GM18870 (cell line): ENCODE results near the gene KLHDC3.

ENCODE experiments used
- ATAC-seq: cut with Tn5 transposase; IDR thresholded peaks from one replicate; pipeline ENCODE4 v1.9.1; 2021; ENCODE audit warnings: moderate library complexity; ENCODE audit not compliant: unreplicated experiment

The KLHDC3 gene, protein sequence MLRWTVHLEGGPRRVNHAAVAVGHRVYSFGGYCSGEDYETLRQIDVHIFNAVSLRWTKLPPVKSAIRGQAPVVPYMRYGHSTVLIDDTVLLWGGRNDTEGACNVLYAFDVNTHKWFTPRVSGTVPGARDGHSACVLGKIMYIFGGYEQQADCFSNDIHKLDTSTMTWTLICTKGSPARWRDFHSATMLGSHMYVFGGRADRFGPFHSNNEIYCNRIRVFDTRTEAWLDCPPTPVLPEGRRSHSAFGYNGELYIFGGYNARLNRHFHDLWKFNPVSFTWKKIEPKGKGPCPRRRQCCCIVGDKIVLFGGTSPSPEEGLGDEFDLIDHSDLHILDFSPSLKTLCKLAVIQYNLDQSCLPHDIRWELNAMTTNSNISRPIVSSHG

DNA sequence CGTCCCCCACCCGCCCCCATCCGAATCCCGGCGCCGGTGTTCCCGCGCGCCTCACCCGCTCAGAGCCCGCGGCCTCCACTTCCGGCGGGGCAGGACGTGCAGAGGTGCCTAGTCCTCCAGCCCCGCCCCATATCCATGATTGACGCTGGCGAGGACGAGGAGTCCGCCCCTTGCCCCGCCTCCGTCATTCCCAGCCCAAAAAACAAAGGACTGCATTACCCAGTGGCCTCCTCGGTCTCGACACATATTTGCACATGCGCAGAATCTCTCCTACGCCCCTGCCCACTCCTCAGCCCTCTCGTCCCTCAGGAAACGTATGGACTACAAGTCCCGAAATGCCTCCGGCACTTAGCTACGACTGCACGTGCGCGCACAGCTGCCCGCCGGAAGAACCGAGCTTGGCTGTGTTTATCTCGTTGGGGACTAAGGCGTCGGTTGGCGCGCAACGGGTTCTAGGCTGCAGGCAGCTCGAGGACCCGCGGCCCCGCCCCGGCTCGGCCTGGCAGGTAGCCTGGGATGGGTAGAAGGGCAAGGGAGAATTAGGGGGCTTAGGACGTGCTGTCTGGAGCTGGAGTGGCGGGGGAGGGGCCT, at the start of gene KLHDC3, which contains the start of gene MEA1:
TSS of gene KLHDC3 (plus strand) at position 407 of the 591 bp plus-strand sequence. CDS start 2,944 bp downstream, outside the sequence.
TSS of gene MEA1 (minus strand) at position 104 of the 591 bp plus-strand sequence. CDS start 133 bp downstream, outside the sequence.
- peak; percentile 95 for ATAC-seq

DNA sequence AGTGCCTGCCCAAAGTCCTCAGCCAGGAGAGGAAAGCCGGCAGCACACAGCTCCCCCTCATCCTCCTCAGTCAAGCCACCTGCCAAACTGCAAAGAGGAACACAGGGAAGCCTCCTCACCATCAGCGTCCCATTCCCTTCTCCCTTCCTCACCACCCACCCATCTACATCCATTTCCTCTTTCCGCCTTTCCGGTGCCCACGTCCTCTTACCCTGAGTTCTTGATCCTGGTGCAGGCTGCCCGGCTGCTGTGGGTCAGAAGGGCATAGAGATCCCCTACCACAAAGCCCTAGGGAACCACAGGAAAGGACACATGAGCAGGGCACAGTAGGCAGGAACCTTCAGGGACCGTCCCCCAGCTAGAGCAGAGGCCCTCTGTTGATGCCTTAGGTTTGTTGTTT, 47.5 kb upstream of the KLHDC3 start:
- no peak for ATAC-seq

DNA sequence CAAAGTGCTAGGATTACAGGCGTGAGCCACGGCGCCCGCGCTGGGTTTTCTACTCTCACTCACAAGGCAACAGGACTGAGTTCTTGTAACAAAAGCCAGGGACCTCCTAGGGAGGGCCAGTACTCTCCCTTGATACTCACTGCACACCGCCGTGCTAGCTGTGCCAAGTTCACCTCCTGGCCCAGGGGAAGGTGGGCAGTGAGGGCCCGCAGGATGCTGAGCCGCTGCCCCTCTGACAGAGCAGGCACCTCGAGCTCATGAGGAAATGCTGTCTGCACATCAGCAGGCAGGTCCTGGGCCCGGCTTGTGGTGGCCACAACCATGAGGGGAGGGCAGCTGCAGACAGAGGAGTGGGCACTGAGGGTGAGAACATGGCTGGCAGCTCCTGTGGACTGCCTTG, 46.8 kb upstream of the KLHDC3 start:
- ATAC-seq, result no peak

DNA sequence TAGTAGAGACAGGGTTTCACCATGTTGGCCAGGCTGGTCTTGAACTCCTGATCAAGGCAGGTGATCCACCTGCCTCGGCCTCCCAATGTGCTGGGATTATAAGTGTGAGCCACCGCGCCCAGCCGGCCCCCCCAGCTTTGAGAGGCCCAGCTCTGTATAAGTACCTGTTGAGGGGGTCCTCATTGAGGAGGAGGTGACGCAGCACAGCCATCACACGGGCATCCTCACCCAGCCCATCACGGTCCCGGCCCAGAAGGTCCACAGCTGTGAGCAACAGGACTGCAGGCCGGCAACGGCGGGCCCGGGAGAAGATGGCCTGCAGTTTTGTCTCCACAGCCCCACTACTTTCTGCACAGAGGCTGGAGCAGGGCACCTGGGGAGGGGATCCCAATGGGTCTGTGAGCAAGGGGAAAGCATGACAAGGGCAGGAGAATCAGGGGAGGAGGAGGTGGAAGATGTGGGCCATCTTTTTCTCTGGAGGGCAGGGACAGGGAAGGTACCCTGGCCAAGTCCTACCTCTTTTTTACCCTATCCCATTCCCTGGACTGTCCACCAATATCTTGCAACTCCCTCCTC, 45.8 kb upstream of the KLHDC3 start:
- no peak for ATAC-seq

DNA sequence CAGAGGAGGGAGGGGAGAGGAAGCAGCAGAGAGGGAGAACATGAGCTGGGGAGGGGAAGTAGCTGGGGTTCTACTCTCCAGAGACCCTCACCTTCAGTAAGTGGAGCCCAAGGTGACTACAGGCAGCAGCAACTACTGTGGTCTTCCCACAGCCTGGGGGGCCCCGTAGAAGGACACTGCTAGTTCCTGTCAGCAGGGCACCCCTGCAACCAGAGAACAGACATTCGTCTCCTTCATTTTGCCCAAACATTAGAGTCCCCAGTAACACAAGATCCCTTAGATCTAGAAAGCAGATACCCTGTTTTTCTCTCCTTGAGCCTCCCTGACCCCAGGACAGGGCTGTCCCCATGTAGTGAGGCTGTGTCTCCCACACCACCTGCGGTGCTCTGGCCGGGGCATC, 45.3 kb upstream of the KLHDC3 start:
- no peak for ATAC-seq

DNA sequence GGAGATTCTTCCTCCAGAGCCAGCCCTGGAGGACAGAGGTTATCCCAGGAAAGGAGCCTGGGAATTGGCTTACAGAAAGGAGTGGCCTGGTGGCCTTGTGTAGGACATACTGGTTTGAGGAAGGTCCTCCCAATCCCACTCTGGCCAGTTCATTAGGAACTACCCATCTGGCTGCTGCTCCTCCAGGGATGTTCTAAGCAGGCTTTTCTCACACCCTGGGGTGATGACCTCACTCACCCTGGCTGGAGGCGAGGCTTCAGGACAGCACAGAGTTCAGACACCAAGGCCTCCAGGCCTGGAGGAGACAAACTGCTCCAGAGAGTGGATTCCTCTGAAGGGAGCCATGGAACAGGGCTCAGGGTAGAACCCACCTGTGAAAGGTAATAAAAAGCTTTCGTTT, 44.6 kb upstream of the KLHDC3 start:
- ATAC-seq, result no peak

DNA sequence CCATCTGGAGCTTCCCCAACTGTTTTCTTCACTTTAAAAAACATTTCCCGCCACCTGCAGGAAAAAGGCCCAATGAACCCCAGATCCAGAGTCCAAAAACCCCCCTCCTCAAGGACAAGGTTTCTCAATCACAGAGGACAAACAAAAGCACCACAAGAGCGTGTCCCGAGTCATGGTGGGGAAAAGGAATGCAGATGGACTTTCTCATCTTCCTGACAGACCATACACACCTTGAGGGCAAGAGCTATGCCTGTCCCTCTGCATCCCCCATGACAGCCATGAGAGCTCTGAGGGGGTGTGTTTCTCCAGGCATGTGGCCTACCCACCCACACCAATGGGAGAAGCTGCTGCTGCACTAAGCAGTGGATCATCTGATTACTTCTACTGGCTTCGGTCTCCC, 44.1 kb upstream of the KLHDC3 start:
- no peak for ATAC-seq

DNA sequence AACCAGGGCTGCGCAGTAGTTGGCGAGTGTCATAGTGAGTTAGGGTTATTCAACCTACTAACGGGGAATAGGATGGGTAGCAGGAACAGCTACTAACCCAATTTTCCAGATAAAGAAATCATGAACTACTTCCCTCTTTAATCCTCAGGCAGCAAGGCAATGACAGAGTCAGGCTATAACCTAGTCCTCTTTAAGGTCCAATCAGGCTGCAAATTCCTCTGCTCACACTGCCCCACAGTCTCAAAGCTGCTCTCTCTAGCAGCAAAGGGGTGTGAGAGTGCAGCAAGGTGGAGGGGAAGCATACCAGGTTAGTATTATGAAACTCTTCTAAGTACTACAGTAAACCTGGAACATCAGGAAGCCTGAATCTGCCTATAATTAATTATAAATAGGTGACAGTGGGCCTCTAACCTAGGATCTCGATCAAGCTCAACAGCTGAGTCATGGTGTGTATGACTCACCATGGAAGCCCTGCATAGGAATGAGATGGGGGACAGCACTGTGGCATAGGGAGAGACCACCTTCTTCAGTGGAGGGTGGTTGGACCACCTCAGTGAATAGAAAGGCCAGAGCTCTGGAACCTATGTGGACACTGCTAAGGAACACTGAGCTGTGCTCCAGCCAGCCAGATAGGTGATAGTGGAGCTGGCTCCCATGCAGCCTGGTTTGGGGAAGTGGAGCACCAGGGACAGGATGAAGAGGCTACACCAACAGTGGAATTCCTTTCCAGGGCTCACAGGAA, 43.0 kb upstream of the KLHDC3 start:
- no peak for ATAC-seq

DNA sequence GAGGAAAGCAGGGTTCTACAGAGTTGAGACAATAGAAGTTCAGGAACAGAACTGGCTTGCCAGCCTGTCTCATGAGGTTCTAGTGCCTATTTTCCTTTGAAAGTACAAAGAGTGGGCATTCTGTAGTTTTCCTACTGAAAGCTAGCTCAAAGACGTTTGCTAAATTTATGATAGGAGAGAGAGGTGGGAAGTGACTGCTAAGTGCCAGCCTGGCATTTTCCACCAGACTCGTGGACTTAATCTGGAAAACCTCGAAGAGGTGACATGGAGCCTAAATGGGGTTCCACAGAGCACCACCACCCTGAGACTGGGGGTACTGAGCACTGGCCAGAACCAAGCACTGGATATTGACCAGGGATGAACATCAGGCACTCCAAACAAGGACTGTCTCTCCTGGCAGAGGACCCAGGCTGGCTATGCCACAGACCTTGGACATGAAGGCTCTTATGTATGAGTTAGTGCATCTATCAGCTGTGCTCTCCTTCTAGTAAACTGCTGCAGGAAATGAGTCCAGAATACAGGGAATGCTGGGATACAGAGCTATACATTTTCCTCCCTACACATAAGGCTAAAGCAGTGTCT, 42.2 kb upstream of the KLHDC3 start:
- ATAC-seq, result no peak

DNA sequence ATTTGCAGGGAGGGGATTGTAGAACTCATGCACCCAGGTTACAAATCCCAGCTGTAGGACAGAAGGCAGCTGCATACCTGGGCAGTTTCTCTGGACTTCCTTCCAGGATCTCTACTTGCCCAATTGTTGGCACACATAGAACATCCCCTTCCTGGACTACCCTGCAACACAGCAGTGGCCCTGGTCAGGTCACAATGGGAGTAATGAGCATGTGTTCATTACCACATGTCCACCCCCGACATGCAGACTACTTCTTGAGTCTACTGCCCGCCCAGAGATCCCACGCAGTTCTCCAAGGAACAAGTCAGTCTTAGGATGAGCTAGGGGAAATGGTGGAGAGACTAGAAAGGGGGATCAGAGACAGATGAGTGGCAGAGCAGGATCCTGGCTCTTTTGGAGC, 40.1 kb upstream of the KLHDC3 start:
- ATAC-seq, result no peak

DNA sequence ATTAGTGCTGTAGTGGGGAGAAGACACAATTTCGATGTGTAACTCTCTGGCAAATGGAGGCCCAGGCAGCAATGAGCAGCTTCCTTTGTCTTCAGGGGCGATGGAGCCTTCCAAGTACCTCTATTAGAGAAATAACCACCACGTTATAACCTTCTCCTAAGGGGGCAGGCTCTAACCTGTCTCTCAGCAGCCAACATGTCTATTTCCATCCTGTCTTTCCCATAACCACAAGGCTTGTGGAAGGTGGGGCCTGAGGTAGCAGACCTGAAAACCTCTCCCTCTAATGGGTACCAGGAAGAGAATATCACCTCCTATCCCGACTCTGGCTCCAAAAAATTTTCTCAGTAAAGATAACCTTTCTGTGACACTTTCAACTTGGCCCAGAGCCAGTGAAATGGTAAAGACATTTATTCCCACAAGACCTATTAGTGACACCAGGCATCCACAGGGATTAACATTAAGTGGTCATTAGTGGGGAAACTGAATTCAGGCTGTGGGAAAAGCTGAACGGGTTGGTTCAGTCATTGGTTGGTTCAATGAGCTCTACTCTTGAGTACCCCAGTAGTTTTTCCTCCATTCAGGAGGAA, 39.0 kb upstream of the KLHDC3 start:
- ATAC-seq, result no peak

DNA sequence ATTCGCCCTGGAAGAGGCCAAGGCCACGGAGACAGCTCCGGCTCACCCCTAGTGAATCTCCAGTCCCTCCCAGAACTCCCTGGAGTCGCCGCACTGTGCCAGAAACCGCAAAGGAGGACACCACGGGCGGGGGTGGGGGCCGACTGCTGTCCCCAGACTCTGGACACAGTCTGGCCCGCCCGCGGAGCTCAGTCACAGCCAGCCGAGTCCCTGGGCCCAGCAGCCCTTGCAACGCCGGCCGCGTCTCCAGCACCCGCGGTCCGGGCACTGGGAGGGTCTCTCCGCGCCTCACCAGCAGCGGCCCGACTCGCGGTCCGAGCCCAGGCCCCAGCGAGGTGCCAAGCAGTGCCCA, 35.6 kb upstream of the KLHDC3 start:
- ATAC-seq, result no peak

DNA sequence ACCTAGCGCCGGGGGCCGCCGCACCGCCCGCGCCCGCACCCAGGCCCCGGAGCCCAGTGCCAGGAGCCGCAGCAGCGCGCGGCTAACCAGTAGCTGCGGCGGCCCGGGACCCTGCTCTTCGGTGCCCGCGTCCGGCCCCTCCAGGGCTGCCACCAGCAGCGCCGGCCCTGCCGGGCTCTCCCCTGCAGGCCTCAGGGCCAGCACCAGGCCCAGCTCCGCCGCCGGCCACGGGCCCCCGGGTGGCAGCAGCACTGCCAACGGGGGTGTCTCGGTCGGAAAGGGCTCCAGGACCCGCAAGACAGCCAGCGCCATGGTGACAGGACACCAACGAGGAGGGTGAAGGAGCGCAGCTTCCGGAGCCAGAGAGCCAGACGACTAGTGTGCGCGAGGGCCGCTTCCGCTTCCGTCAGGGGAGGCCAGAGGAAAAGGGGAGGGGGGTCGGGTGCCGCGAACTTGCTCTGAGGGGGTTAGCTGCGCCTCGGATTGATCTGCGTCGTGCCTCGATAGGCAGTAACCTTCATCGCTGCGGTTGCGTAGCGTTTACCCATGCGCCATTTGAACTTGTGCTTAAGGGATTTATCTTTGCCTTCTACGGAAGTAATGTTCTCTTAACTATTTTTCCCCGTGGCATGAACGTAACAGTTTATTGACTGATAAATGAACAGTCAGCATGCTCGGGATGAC, 35.1 kb upstream of the KLHDC3 start, which contains the start of gene PEX6:
TSS of gene PEX6 (minus strand) at position 343 of the 684 bp plus-strand sequence. CDS start at position 312, 31 bp downstream.
- no peak for ATAC-seq

DNA sequence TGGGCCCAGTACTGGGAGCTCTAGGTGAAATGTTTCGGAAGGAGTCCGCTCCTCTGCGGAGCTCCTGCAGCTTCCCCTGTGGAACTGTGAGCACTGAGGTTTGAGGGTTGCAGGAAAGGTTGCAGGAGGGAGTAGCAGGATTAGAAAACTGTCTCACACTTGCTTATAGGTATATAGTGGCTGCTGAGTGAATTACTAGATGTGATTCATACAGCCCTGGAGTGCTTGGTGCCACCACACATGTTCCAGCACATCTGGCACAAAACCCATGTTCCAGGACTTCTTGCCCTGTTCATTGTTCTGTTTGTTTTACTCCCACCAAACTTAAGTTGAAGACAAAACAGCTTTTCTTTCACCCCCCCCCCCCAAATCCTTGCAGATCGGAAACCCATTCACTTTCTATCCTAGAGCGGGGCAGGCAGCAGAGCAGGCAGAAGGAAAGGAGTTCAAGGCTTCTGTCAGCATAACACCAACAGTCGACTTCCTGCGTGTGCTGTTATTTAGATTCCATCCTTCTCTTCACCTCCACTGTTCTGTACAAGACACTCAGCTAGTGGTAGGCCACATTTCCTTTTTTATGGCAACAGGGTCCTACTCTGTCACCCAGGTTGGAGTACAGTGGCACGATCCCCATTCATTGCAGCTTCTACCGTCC, 34.4 kb upstream of the KLHDC3 start:
- no peak for ATAC-seq

DNA sequence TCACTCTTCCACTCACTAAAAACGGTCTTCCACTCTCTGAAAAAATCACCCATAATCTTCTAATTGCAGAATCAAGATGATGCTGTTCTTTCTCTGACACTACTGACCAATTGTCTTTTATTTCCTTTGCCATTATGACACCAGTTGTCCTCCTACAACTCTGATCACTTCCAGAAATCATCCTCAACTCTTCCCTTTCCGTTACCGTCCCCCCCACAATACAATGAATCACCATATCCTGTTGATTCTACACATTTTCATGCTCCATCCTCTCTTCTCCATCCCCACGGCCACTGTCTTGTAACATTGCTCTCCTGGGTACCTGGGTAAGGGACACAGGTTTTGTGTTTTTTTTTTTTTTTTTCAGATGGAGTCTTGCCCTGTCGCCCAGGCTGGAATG, 32.2 kb upstream of the KLHDC3 start:
- ATAC-seq, result no peak

DNA sequence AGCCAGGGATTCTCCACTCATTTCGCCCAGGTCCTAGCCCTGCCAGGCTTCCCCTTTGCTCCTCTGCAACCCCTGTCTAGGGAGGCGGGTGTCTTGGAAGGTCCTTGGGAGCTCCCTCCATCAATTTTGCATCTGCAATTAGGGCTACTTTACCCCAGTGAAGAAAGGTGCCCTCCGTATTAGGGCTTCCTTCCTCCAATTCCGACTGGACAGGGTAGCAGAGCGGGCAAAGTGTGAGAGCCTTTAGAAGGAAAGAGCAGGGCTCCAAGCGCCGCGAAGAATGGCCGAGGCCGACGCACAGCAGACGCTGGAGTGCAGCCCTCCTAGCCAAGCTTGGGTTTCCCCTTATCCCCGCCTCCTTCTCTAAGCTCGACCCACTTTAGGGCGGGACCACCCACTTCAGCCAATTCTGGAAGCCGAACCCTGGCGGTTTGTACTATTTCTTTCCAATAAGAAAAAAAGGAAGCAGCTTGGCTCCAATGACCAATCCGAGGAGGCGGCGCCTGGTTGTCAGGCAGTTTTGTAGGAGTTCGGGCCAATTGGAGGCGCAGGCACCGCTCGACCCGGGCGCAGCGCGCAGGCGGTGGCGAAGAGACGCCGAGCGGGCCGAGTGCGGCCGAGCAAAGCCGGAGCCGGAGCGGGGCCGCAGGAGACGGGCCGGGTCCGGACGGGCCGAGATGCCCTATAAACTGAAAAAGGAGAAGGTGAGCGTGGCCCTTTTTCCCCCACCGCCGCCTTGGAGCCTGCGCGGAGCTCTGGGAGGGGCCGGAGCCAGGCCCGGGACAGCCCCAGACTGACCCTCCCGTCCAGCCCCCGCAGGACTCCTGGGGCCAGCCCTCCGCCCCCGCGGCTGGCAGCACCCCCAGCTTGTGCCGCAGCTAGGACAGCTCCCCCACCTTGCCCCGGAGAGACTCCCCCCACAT, 29.8 kb upstream of the KLHDC3 start, which contains the start of gene PPP2R5D:
TSS of gene PPP2R5D (plus strand) at position 570 of the 923 bp plus-strand sequence. CDS start at position 678, 108 bp downstream.
- ATAC-seq, result peak; percentile 89

DNA sequence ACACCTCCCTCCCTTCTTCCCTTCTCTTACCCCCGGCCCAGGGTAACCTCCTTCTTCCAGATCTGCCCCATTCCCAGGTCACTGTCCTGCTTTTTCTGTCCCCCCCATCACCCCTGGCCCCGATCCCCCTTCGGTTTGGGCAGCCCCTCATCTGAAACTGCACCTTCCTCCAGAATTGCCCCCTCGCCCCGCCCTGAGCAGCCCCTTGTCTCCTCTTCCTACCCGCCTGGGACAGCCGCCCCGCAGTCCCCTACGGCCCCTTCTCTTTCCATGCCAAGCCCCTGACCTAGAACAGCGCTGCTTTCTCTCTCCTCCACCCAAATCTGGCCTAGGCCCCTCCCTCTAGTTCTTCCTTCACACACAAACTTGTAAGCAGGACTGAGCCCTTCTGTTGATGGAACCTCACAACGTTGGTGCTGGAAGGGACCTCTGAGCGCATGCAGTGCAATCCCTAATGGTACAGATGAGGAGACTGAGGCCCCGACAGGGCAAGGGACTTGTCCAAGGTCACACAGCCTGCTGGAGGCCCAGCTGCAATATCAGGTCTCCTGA, 29.0 kb upstream of the KLHDC3 start:
- ATAC-seq, result no peak
